GM21717 (cell line): ENCODE data around the gene DYRK4.

ENCODE experiments used
- ATAC-seq: cut with Tn5 transposase; IDR thresholded peaks from one replicate; pipeline ENCODE4 v1.9.1; 2021; ENCODE audit warnings: mild to moderate bottlenecking, moderate library complexity; ENCODE audit not compliant: unreplicated experiment

The DYRK4 gene

GRCh38 chr12:4563336-4563735, 1.3 kb downstream of the DYRK4 start:
- ATAC-seq, result no peak

- ATAC-seq, result no peak
Observed at GRCh38 chr12:4564818-4565217, 2.8 kb downstream of the DYRK4 start.

- ATAC-seq, result no peak
Observed at GRCh38 chr12:4566474-4566873, 4.5 kb downstream of the DYRK4 start.

GRCh38 chr12:4567073-4567881, 5.3 kb downstream of the DYRK4 start:
- peak; percentile 51 for ATAC-seq

DNA sequence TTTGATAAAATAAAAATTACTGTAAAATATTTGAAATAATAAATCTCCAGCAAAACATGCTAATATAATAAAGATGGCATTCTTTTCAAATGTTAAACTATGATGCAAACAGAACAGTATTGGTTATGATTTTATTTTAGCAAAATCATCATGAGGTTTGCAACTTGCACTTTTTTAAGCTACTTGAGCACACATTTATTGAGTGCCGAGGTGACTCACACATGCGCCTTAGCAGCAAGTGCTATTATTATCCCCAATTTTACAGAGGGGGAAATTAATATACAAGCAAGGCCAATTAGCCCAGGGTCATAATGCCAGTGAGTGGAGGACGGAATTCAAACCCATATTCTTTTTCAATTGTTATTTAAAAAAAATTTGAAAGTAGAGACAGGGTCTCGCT, 7.3 kb downstream of the DYRK4 start:
- ATAC-seq, result no peak

- ATAC-seq, result no peak
Observed at GRCh38 chr12:4572680-4573079, 10.7 kb downstream of the DYRK4 start.

DNA sequence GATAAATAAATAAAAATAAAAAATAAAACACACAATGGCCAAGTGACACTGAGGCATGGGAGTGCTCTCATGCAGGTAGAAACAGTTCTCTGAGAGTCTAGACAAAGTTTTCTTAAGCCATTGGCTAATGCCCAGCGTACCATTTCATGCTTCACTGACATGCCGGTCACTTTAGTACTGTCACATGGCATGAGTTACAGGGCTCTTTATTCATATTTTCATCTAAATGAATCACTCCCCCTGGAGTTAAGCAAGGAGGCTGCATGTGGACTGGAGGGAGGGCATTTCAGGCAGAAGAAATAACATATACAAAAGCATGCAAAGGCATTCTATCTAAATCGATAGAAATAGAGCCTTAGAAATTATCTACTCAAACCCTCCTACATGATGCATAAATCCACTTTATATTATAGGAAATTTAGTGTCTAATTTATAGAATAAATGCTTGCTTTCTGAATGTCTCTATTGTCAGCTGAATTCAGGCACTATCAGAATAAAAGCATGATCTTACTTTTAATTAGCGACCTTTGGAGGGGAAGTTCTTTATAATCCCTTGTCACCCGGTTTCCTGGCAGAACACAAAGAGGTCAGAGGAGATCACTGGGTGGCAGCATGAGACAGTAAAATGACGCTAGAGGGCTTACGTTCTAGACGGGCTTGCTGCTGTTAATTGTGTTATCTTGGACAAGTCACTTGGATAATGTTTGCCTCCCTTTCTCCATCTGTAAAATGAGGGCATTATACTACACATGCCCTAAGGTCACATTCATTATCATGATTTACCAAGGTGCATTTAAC, 17.5 kb downstream of the DYRK4 start:
- ATAC-seq, result no peak

- no peak for ATAC-seq
Observed at GRCh38 chr12:4580281-4580688, 18.3 kb downstream of the DYRK4 start.

DNA sequence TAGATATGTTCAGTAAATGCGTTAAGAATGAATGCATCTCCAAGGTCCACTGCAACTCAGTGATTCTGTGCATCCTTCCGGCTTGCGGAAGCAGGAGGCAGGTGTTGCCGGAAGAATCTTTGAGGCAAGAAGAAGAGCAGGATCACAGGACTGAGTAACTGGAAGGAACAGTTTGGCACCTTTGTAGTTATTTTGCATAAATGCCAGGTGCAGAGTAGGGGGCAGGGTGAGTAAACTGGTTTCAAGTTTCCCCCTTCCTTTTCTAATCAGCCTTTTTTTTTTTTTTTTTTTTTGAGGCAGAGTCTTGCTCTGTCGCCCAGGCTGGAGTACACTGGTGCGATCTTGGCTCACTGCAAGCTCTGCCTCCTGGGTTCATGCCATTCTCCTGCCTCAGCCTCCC, 22.3 kb downstream of the DYRK4 start:
- ATAC-seq, result no peak

- no peak for ATAC-seq
Observed at GRCh38 chr12:4584896-4585295, 22.9 kb downstream of the DYRK4 start.

- ATAC-seq, result no peak
Observed at GRCh38 chr12:4586500-4586899, 24.5 kb downstream of the DYRK4 start.

GRCh38 chr12:4587108-4587507, 25.1 kb downstream of the DYRK4 start:
- no peak for ATAC-seq

DNA sequence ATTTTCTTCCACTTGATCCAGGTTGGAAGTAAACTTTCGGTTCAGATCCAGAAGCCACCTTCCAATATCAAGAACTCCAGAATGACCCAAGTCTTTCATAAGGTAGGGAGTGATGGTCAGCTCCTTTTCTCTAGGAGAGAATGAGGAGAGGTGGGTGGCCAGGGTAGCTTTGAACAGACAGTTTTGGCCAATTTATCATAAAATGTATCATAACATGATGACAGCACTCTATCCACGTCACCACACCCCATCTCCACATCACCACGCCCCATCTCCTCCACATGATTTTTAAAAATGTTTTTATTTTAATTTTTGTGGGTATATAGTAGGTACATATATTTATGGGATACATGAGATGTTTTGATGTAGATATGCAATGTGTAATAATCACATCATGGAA, 26.9 kb downstream of the DYRK4 start:
- ATAC-seq, result no peak

DNA sequence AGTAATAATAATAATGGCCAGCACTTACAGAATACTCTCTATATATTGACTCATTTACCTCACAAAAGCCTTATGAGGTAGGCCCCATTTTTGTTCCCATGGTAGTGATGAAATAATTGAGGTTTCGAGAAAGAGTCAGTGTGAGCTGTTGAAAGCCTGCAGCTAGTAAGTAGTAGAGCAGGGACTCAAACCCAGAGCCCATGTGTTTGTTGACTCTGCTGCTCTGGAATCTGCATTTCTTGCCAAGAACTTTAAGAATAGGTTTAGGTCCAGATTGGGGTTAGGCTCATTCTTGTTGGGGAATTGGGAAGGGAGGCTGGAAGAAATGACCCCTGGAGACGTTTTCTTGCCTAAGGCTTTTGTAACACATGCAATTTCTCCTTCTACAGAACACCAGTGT, 27.9 kb downstream of the DYRK4 start:
- ATAC-seq, result no peak

DNA sequence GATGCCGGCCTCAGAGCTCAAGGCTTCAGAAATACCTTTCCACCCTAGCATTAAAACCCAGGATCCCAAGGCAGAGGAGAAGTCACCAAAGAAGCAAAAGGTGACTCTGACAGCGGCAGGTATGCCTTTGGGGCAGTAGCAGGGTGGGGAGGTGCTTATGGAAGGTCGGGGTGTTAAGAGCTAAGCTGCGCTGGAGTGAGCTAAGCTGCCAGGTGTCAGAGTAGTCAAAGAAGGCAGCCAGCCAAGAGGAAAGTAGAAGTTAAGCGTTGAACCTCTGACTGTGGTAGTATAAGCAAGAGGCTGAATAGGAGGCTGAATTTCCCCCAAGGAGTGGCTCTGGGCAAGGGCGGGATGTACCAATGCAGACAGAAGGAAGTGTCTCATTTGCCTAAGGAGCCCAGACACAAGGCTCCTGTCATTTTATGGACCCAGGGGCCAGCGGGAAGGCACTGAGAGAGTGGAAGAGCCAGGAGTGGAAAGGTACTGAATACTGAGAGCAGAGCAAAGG, 29.2 kb downstream of the DYRK4 start:
- ATAC-seq, result no peak

- no peak for ATAC-seq
Observed at GRCh38 chr12:4595881-4596280, 33.9 kb downstream of the DYRK4 start.

GRCh38 chr12:4603421-4603820, 41.4 kb downstream of the DYRK4 start:
- ATAC-seq, result no peak

- ATAC-seq, result no peak
Observed at GRCh38 chr12:4603946-4604345, 41.9 kb downstream of the DYRK4 start.

GRCh38 chr12:4604684-4605193, 42.7 kb downstream of the DYRK4 start:
- ATAC-seq, result peak; percentile 90

GRCh38 chr12:4607056-4607455, 45.0 kb downstream of the DYRK4 start:
- ATAC-seq, result no peak

- ATAC-seq, result no peak
Observed at GRCh38 chr12:4609071-4609470, 47.1 kb downstream of the DYRK4 start.

GRCh38 chr12:4610481-4610880, 48.5 kb downstream of the DYRK4 start:
- no peak for ATAC-seq
